ENCODE results near the gene FMN1.

FMN1 gene

DNA sequence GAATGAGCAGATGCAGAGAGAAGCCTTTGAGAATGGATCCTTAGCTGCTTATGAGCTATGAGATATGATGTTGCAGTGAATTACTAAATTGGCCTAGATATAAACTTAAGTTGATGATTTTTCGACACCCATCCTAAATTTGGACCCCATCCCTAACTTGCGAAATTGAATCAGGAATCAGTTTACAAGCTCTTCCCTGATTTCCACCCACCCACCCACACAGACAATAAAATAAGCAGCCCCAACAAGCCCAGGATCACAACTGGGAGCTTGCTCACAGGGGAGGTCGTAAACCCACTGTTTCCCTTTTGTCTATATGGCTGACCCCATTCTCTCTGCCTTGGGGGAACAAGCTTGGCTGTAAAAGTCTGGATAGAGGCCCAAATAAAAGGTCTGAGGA, 419.4 kb downstream of the FMN1 start:
- no peak for DNase-seq (ENCODE audit: low spot score)

GRCh38 chr15:32774022-32774421, 420.5 kb downstream of the FMN1 start:
- DNase-seq (ENCODE audit: low spot score), result no peak

DNA sequence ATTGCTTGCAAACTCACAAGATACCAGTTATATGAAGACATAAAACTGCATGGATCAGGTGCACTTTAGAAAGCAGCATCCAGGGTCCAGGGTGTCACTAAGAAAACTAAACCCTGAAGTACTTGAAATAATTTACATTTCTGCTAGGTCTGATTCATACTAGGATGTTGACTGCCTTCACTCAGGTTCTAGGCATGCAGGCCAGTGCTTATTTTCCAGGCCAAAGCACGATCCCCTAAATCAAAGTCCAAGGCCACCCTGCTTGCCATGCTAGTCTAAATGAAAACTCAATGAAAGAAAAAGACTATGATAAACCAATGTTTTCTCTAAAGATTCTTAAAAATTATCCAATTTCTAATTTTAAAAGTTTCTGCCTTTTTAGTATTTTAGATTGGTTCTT, 427.3 kb downstream of the FMN1 start:
- no peak for DNase-seq (ENCODE audit: low spot score)

DNA sequence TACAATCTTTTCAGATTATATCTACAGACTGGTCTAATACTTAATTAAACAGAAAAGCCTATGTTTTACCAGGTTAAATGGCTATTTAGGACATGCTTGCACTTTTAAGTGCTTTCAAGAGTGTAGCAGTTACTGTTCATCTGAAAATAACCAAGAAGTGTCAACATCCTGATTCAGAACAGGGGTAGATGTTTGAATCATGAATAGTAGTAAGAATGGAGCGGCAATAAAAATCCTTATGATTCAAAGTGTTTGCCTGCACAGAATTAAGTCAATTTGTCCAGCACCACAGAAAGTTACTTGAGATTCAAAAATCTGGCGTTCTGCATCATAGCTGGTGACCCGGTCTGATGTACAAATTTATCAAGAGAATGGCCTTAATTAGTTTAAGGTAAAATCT, 428.4 kb downstream of the FMN1 start:
- no peak for DNase-seq (ENCODE audit: low spot score)

GRCh38 chr15:32765236-32765635, 429.3 kb downstream of the FMN1 start:
- DNase-seq (ENCODE audit: low spot score), result no peak

GRCh38 chr15:32763295-32763694, 431.2 kb downstream of the FMN1 start:
- DNase-seq (ENCODE audit: low spot score), result no peak

DNA sequence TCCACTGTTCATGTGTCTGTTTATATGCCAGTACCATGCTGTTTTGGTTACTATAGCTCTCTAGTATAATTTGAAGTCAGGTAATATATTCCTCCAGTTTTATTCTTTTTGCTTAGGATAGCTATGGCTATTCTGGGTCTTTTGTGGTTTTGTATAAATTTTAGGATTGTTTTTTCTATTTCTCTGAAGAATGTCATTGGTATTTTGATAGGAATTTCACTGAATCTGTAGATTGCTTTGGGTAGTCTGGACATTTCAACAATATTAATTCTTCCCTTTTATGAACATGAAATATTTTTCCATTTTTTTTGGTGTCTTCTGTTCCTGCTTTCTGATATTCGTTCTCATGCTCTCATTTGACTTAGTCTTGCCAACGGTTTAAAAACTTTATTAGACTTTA, 437.1 kb downstream of the FMN1 start:
- no peak for DNase-seq (ENCODE audit: low spot score)

GRCh38 chr15:32750979-32751378, 443.5 kb downstream of the FMN1 start:
- DNase-seq (ENCODE audit: low spot score), result no peak

DNA sequence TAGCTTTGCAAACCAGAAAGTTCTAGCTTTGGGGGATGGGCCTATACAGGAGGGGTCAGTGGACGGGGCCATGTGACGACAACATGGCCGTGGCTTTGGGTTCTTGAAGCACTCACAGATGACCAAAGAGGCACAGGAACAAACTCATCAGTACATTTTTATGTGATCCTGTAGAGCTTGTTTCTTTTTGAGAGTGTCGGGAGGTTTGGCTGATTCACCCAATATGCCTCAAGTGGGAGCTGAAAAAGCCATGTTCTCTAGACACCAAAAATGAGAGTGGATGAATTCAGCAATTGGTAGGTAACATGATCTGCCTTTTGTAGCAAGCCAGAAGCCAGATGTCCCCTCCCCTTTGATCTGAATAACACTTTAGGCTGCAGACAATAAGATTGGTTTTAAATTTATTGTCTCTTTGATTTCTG, 446.6 kb downstream of the FMN1 start:
- DNase-seq (ENCODE audit: low spot score), result no peak

- no peak for DNase-seq (ENCODE audit: low spot score)
Measured at GRCh38 chr15:32746116-32746857, 448.2 kb downstream of the FMN1 start.

DNA sequence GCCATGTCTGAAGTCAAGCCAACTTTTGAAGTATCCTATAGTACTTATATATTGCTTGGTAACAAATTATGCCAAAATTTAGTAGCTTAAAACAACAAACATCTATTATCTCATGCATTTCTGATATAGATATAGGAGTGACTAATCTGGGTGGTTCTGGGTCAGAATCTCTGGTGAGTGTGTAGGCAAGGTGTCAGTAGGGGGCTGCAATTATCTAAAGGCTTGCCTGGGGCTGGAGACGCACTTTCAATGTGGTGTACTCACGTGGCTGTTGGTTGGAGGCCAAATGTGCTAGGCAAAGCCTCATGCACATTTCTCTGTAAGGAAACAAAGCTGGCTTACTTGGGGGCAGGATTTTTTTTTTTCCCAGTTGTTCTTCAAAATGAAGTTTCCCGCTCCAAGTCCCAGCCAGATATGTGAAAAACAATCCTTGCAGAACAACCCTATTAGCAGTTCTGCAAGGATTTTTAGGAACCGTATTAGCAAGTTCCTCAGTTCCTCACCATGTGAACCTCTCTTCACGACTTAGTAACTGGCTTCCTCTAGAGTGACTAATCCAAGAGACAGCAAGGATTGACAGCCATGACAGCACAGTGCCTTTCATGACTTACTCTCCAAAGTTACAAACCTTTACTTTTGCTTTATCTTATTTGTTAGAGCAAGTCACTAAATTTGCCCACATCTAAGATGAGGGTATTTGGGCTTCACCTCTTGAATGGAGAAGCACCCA, 450.9 kb downstream of the FMN1 start:
- DNase-seq (ENCODE audit: low spot score), result no peak

- DNase-seq (ENCODE audit: low spot score), result no peak
Measured at GRCh38 chr15:32739522-32740063, 454.9 kb downstream of the FMN1 start.

GRCh38 chr15:32738666-32739065, 455.8 kb downstream of the FMN1 start:
- no peak for DNase-seq (ENCODE audit: low spot score)

DNA sequence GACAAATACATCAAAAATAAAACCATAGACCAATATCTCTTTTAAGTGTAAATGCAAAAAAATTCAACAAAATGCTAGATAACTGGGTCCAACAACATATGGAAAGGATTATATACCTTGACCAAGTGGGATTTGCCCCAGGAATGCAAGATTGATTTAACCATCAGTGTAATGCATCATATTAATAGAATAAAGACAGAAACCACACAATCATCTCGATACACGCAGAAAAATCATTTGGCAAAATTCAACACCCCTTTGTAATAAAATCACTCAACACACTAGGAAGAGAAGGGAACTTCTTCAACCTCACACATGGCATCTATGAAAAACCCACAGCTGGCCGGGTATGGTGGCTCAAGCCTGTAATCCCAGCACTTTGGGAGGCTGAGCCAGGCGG, 457.2 kb downstream of the FMN1 start:
- no peak for DNase-seq (ENCODE audit: low spot score)

DNA sequence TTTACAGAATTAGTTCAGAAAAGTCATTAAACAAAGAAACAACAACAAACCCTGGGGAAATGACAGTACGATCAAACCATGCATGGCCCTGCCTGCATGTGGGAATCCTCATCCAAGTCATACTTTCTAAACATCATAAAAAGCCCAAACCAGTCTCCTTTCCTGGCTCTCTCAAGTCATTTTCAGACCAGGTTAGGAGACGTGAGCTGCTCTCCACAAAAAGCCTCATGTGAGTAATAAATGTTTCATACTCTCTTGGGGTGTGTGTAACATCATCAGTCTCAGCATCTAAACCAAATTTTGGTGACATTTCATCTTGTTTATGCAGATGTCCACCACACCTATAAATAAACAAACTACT, 457.8 kb downstream of the FMN1 start:
- DNase-seq (ENCODE audit: low spot score), result no peak

DNA sequence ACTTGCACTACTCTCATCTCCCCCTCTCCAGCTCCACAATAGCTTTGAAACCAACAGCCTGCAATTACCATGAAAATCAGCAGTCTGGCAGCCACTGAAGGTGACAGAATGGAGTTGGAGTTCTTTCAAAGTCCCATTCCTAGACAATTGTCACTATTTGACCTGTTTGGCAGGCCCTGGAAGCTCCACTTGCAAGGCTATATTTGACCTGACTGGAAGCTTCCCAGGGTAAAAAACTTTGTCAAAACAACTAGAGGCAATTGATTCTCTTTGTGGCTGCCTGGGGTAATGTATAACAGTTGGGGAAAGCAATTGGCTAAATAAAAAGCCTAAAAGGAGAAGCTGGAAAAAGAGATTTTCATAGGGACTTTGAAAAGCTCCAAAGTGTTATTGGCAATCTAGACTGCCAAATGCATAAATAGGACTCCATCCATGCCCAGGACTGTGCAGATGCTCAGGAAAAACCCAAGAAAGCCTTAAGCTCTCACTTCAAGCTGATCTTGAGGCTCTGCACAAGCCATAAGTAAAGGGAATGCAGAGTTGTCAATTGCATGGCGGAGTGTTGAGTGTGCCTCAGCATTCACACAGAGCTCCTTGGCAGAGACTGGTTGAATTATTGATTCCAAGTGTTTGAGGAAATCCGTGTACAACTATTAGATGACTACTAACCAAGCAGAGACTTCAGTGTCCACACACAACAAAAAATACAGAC, 458.4 kb downstream of the FMN1 start:
- no peak for DNase-seq (ENCODE audit: low spot score)

DNA sequence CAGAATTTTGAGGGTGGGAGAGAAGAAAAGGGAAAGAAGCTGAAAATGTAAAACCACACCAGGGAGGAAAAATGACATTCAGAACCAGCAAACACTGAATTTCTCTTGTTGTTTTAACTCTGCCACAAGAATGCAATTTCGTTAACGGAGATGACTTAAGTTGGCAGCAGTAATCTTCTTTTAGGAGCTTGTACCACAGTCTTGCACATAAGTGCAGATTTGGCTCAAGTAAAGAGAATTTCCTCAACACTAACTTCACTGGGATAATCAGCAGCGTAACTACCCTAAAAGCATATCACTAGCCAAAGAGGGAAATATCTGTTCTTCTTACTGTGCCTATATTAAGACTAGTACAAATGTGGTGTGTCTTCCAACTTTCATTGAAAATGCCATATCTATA, 461.2 kb downstream of the FMN1 start:
- DNase-seq (ENCODE audit: low spot score), result no peak

DNA sequence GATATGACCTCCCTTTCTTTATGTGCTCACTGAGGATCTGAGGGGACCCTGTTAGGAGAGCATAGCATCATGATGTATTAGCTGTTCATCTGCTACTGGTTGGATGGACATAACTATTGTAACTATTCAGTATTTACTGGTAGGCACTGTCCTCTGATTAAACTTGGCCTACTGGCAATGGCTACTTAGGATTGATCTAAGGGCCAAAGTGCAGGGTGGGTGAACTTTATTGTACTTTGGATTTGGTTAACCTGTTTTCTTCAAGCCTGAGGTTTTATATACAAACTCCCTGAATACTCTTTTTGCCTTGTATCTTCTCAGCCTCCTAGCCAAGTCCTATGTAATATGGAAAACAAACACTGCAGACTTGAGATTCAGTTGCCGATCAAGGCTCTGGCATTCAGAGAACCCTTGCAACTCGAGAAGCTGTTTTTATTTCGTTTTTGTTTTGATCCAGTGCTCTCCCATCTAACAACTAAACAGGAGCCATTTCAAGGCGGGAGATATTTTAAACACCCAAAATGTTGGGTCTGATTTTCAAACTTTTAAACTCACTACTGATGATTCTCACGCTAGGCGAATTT, 461.8 kb downstream of the FMN1 start:
- no peak for DNase-seq (ENCODE audit: low spot score)

DNA sequence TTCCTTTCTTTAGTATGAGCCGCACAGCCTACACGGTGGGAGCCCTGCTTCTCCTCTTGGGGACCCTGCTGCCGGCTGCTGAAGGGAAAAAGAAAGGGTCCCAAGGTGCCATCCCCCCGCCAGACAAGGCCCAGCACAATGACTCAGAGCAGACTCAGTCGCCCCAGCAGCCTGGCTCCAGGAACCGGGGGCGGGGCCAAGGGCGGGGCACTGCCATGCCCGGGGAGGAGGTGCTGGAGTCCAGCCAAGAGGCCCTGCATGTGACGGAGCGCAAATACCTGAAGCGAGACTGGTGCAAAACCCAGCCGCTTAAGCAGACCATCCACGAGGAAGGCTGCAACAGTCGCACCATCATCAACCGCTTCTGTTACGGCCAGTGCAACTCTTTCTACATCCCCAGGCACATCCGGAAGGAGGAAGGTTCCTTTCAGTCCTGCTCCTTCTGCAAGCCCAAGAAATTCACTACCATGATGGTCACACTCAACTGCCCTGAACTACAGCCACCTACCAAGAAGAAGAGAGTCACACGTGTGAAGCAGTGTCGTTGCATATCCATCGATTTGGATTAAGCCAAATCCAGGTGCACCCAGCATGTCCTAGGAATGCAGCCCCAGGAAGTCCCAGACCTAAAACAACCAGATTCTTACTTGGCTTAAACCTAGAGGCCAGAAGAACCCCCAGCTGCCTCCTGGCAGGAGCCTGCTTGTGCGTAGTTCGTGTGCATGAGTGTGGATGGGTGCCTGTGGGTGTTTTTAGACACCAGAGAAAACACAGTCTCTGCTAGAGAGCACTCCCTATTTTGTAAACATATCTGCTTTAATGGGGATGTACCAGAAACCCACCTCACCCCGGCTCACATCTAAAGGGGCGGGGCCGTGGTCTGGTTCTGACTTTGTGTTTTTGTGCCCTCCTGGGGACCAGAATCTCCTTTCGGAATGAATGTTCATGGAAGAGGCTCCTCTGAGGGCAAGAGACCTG, 463.5 kb downstream of the FMN1 start:
- no peak for DNase-seq (ENCODE audit: low spot score)

- DNase-seq (ENCODE audit: low spot score), result no peak
Measured at GRCh38 chr15:32729700-32730395, 464.7 kb downstream of the FMN1 start.
